Neutrophil (primary cell): ENCODE data around the gene DEGS1.
A peak's percentile ranks its signal among the peaks of the same experiment; 100 is the strongest.

Experiments
- H3K27ac ChIP-seq: fragments of 200-600 bp; sonication (generic); 2 replicates; pipeline ENCODE4 v1.5.1; 2016; ENCODE audit warnings: mild to moderate bottlenecking, moderate library complexity
- H3K27me3 ChIP-seq: fragments of 200-600 bp; sonication (generic); 2 replicates; pipeline ENCODE4 v1.6.0; 2016; ENCODE audit warnings: mild to moderate bottlenecking
- H3K36me3 ChIP-seq: fragments of 200-600 bp; sonication (generic); 2 replicates; pipeline ENCODE4 v1.5.1; 2017
- H3K4me1 ChIP-seq, 2 experiments: fragments of 200-600 bp in 1 of 2; sonication (generic) in 1 of 2; 1 replicate in 1 of 2; 2 replicates in 1 of 2; pipeline versions ENCODE4 v1.5.1 to v1.6.1; 2013 to 2016; ENCODE audit warnings: low read depth in 1 of 2, low read length in 1 of 2, mild to moderate bottlenecking in 1 of 2, moderate library complexity in 1 of 2; ENCODE audit not compliant: control insufficient read depth in 1 of 2, insufficient read depth in 1 of 2
- H3K4me3 ChIP-seq, 2 experiments: fragments of 200-600 bp in 1 of 2; sonication (generic) in 1 of 2; 1 replicate in 1 of 2; 2 replicates in 1 of 2; pipeline ENCODE4 v1.5.1; 2013 to 2016; ENCODE audit warnings: low read depth in 1 of 2, low read length in 1 of 2, mild to moderate bottlenecking in 1 of 2, moderate library complexity in 1 of 2
- H3K9me3 ChIP-seq: fragments of 200-600 bp; sonication (generic); 2 replicates; pipeline ENCODE4 v1.5.1; 2016
- TF ChIP-seq, protein P1 (sequence below): fragments of 200-600 bp; sonication (generic); IDR thresholded peaks from 2 replicates; pipeline ENCODE4 v1.5.1; 2016; ENCODE audit warnings: antibody characterized with exemption

The DEGS1 gene

DNA sequence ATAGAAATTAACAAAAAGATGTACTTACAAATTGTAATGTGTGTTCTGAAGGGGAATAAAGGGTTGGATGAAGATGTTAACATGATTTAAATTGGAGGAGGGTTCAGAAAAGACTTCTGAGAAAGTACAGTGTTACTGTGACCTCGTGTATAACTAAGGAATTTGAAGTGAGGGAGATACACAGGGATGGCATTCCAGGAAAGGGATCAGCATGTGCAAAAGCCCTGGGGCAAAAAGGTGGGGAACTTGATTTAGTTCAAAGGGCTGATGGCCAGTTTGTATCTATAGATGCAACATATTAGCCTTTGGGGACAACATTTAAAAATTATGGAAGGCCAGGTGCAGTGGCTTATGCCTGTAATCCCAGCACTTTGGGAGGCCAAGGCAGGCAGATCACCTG is 33.3 kb upstream of the DEGS1 start:
- H3K4me1 ChIP-seq: no peaks in the 10 kb centered on the region
- H3K4me3 ChIP-seq: no peak overlapping the region
- peaks cover 12% of the 10 kb centered on the region for H3K36me3 ChIP-seq
- no peaks in the 10 kb centered on the region for H3K27me3 ChIP-seq
- H3K27ac ChIP-seq: no peak overlapping the region
- TF ChIP-seq, protein P1, sequence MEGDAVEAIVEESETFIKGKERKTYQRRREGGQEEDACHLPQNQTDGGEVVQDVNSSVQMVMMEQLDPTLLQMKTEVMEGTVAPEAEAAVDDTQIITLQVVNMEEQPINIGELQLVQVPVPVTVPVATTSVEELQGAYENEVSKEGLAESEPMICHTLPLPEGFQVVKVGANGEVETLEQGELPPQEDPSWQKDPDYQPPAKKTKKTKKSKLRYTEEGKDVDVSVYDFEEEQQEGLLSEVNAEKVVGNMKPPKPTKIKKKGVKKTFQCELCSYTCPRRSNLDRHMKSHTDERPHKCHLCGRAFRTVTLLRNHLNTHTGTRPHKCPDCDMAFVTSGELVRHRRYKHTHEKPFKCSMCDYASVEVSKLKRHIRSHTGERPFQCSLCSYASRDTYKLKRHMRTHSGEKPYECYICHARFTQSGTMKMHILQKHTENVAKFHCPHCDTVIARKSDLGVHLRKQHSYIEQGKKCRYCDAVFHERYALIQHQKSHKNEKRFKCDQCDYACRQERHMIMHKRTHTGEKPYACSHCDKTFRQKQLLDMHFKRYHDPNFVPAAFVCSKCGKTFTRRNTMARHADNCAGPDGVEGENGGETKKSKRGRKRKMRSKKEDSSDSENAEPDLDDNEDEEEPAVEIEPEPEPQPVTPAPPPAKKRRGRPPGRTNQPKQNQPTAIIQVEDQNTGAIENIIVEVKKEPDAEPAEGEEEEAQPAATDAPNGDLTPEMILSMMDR: no peak
- H3K9me3 ChIP-seq: no peaks in the 10 kb centered on the region

DNA sequence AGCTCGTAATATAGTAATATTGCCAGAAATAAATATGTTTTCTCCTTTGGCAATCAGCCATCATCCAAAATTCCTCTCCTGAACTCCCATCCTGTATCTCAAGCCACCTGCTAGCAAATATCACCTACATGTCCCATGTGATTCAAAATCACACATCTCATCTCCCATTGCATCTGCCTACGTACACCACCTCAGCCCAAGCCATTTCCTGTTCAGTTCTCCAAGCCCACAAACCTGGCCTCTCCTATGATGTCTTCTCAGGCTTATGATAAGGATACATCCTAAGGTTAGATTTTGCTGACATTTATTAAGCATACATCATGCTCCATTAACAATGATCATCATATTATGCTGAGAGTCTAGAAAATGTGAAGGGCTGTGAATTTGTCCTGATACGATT is 31.9 kb upstream of the DEGS1 start:
- Histone ChIP-seq H3K27ac (no peak overlapping the region), H3K36me3 (peaks cover 12% of the 10 kb centered on the region), H3K27me3 (no peaks in the 10 kb centered on the region), H3K9me3 (no peaks in the 10 kb centered on the region), H3K4me3 (no peak overlapping the region), H3K4me1 (no peaks in the 10 kb centered on the region)
- TF ChIP-seq, protein P1: no peak

- H3K4me1 ChIP-seq: peaks cover 12 to 13% of the 10 kb centered on the region in 2 experiments
- H3K27ac ChIP-seq: no peak overlapping the region
- H3K36me3 ChIP-seq: peaks cover 28% of the 10 kb centered on the region
- no peak overlapping the region for H3K4me3 ChIP-seq
- H3K27me3 ChIP-seq: no peaks in the 10 kb centered on the region
- no peaks in the 10 kb centered on the region for H3K9me3 ChIP-seq
- TF ChIP-seq, protein P1: no peak
These were observed 25.7 kb upstream of the DEGS1 start for GRCh38 chr1:224157316-224157715.

DNA sequence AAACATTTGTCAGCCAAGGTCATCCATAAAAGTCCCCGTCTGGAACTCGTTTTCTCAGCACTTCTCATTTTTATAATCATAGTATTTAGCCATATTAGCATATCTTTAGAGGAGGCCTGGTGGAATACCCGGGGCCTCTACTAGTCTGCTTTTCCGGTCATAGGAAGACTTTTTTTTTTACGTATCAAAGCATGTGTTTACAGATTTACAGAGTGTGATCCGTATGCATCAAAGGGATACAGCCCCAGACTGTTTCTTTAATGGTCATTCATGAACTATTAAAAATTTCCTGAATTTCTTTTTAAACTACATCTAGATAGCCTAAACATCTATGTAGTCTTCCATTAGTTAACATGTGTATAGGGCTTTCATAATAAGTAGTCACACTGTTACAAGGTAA is 23.5 kb upstream of the DEGS1 start:
- no peaks in the 10 kb centered on the region for H3K9me3 ChIP-seq
- H3K4me1 ChIP-seq: peaks cover 33 to 34% of the 10 kb centered on the region in 2 experiments
- H3K27me3 ChIP-seq: no peaks in the 10 kb centered on the region
- peaks cover 19% of the 10 kb centered on the region for H3K36me3 ChIP-seq
- TF ChIP-seq, protein P1: no peak
- H3K4me3 ChIP-seq: no peak overlapping the region
- H3K27ac ChIP-seq: no peak overlapping the region

- H3K27ac ChIP-seq: no peak overlapping the region
- H3K27me3 ChIP-seq: no peaks in the 10 kb centered on the region
- H3K4me1 ChIP-seq: peaks cover 33 to 34% of the 10 kb centered on the region in 2 experiments
- no peaks in the 10 kb centered on the region for H3K9me3 ChIP-seq
- TF ChIP-seq, protein P1: no peak
- H3K36me3 ChIP-seq: peaks cover 19% of the 10 kb centered on the region
- H3K4me3 ChIP-seq: no peak overlapping the region
These were observed 22.8 kb upstream of the DEGS1 start for GRCh38 chr1:224160171-224160682.

DNA sequence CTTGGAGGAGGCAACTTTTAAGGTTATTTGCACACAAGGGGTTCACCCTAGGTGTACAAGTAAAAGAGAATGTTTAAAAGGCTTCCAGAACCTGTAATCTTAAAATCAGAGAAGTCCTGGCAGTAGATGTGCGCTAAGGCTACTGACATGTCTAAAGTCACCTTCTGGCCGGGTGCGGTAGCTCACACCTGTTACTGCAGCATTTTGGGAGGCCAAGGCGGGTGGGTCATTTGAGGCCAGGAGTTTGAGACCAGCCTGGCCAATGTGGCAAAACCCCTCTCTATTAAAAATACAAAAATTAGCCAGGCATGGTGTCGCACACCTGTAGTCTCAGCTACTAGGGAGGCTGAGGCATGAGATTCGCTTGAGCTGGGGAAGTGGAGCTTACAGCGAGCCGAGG is 20.3 kb upstream of the DEGS1 start:
- Histone ChIP-seq H3K36me3 (peaks cover 11% of the 10 kb centered on the region), H3K27me3 (no peaks in the 10 kb centered on the region), H3K27ac (peak overlapping the region; percentile 85), H3K4me1 (peaks cover 41 to 48% of the 10 kb centered on the region in 2 experiments), H3K9me3 (no peaks in the 10 kb centered on the region), H3K4me3 (no peak overlapping the region)
- TF ChIP-seq, protein P1: no peak
